Activated CD4-positive, CD25-positive, alpha-beta regulatory T cell treated with anti-CD3 and anti-CD28 coated beads, Interleukin-2, amount 50 U/mL, for 24 hours (primary cell): ENCODE measurements around the gene POLA1.
"Not testable (repeated sequence)": the region's sequence is repeated elsewhere in the genome, so short reads cannot be mapped to it uniquely, and the experiment has no call there.

Source experiments
- ATAC-seq, 2 donors: fragments of 150-1000 bp; cut with Tn5 transposase; one replicate each; pipeline ENCODE4 v1.10.0; 2021; ENCODE audit warnings: mild to moderate bottlenecking in 1 of 2, moderate library complexity in 1 of 2

The POLA1 gene

GRCh38 chrX:24799078-24799477, 105.4 kb downstream of the POLA1 start:
- no peak for ATAC-seq

- no peak for ATAC-seq
Measured at GRCh38 chrX:24799565-24799964, 105.8 kb downstream of the POLA1 start.

- no peak for ATAC-seq
Measured at GRCh38 chrX:24805201-24805600, 111.5 kb downstream of the POLA1 start.

GRCh38 chrX:24819807-24820206, 126.1 kb downstream of the POLA1 start:
- not testable (repeated sequence) for ATAC-seq

- no peak for ATAC-seq
Measured at GRCh38 chrX:24828147-24828546, 134.4 kb downstream of the POLA1 start.

GRCh38 chrX:24828600-24828999, 134.9 kb downstream of the POLA1 start:
- no peak for ATAC-seq

- no peak for ATAC-seq
Measured at GRCh38 chrX:24833695-24834094, 140.0 kb downstream of the POLA1 start.

GRCh38 chrX:24837966-24838365, 144.2 kb downstream of the POLA1 start:
- no peak for ATAC-seq

GRCh38 chrX:24838629-24839028, 144.9 kb downstream of the POLA1 start:
- no peak for ATAC-seq

- no peak for ATAC-seq
Measured at GRCh38 chrX:24839331-24839730, 145.6 kb downstream of the POLA1 start.

- no peak for ATAC-seq
Measured at GRCh38 chrX:24842486-24842885, 148.8 kb downstream of the POLA1 start.

- no peak for ATAC-seq
Measured at GRCh38 chrX:24846550-24847150, 152.9 kb downstream of the POLA1 start.

GRCh38 chrX:24851289-24851688, 157.6 kb downstream of the POLA1 start:
- no peak for ATAC-seq

- ATAC-seq: no peak
Measured at GRCh38 chrX:24851780-24852179, 158.1 kb downstream of the POLA1 start.

- ATAC-seq: no peak
Measured at GRCh38 chrX:24858004-24858746, 164.5 kb downstream of the POLA1 start.

GRCh38 chrX:24859211-24859841, 165.6 kb downstream of the POLA1 start:
- no peak for ATAC-seq

- ATAC-seq: no peak
Measured at GRCh38 chrX:24860140-24860539, 166.4 kb downstream of the POLA1 start.

- ATAC-seq: no peak
Measured at GRCh38 chrX:24862343-24862742, 168.6 kb downstream of the POLA1 start.

- not testable (repeated sequence) for ATAC-seq
Measured at GRCh38 chrX:24863779-24864178, 170.1 kb downstream of the POLA1 start.

GRCh38 chrX:24870143-24870542, 176.4 kb downstream of the POLA1 start:
- no peak for ATAC-seq

GRCh38 chrX:24874604-24875247, 181.0 kb downstream of the POLA1 start:
- no peak for ATAC-seq

- ATAC-seq: no peak
Measured at GRCh38 chrX:24876530-24877287, 183.0 kb downstream of the POLA1 start.

GRCh38 chrX:24877288-24877664, 183.6 kb downstream of the POLA1 start:
- ATAC-seq: no peak
